GM21723 (cell line): Measurements from ENCODE around the gene AGT.

Experiments
- ATAC-seq: cut with Tn5 transposase; IDR thresholded peaks from one replicate; pipeline ENCODE4 v1.9.1; 2021; ENCODE audit warnings: mild to moderate bottlenecking, moderate library complexity; ENCODE audit not compliant: unreplicated experiment

The AGT gene

GRCh38 chr1:230713915-230714764 is at the start of gene AGT:
Gene AGT (minus strand): TSS chr1:230714122. CDS start chr1:230710823, 3,299 bp downstream.
- ATAC-seq = no peak

GRCh38 chr1:230761443-230762167 is 47.7 kb upstream of the AGT start:
- no peak for ATAC-seq

GRCh38 chr1:230760360-230760827 is 46.5 kb upstream of the AGT start:
- no peak for ATAC-seq

GRCh38 chr1:230759369-230760065 is 45.6 kb upstream of the AGT start:
- no peak for ATAC-seq

- ATAC-seq = no peak
Observed at GRCh38 chr1:230758709-230759368, 44.9 kb upstream of the AGT start.

GRCh38 chr1:230757856-230758708 is 44.2 kb upstream of the AGT start:
- ATAC-seq = no peak

GRCh38 chr1:230754796-230755195 is 40.9 kb upstream of the AGT start:
- ATAC-seq = no peak

GRCh38 chr1:230753586-230754251 is 39.8 kb upstream of the AGT start:
- no peak for ATAC-seq

- no peak for ATAC-seq
Observed at GRCh38 chr1:230753191-230753585, 39.3 kb upstream of the AGT start.

GRCh38 chr1:230752407-230752806 is 38.5 kb upstream of the AGT start:
- ATAC-seq = no peak

GRCh38 chr1:230750986-230751625 is 37.2 kb upstream of the AGT start:
- no peak for ATAC-seq

- ATAC-seq = no peak
Observed at GRCh38 chr1:230750576-230750975, 36.7 kb upstream of the AGT start.

GRCh38 chr1:230749635-230750034 is 35.7 kb upstream of the AGT start:
- ATAC-seq = no peak

GRCh38 chr1:230749150-230749549 is 35.2 kb upstream of the AGT start:
- no peak for ATAC-seq

GRCh38 chr1:230747890-230748800 is 34.2 kb upstream of the AGT start:
- ATAC-seq = no peak

GRCh38 chr1:230747127-230747730 is 33.3 kb upstream of the AGT start, which contains the start of gene CAPN9:
Gene CAPN9 (plus strand): TSS chr1:230747388. CDS start chr1:230747497, 109 bp downstream.
- no peak for ATAC-seq

- no peak for ATAC-seq
Observed at GRCh38 chr1:230746617-230747016, 32.7 kb upstream of the AGT start.
